ENCODE data around the gene CCR5AS.
A peak's percentile ranks its signal among the peaks of the same experiment; 100 is the strongest.

Gene CCR5AS

GRCh38 chr3:46410669-46411068 is 3.8 kb upstream of the CCR5AS start:
- Histone ChIP-seq H2AFZ (ENCODE audit: insufficient read depth, low read depth, low read length, poor library complexity, severe bottlenecking) (no peak overlapping the region), H3K4me1 (ENCODE audit: control insufficient read depth in 1 of 2, insufficient read depth in 2 of 2, low read length in 2 of 2) (peaks cover 26 to 38% of the 10 kb centered on the region in 2 donors), H3K27ac (ENCODE audit: low read depth in 1 of 2, low read length in 2 of 2) (no peak overlapping the region), H3K27me3 (ENCODE audit: control insufficient read depth in 2 of 2, insufficient read depth in 2 of 2, low read length in 2 of 2) (no peaks in the 10 kb centered on the region), H3K79me2 (ENCODE audit: insufficient read depth, low read length) (peaks cover 10% of the 10 kb centered on the region), H4K20me1 (ENCODE audit: insufficient read depth, low read length) (no peaks in the 10 kb centered on the region), H3K4me3 (replicated peaks in 1 of 3; ENCODE audit: low read depth in 2 of 3, low read length in 3 of 3) (no peak overlapping the region), H3K36me3 (replicated peaks in 1 of 2; ENCODE audit: control insufficient read depth in 1 of 2, insufficient read depth in 2 of 2, low read length in 2 of 2) (peaks cover 6 to 9% of the 10 kb centered on the region in 2 donors), H3K9ac (ENCODE audit: insufficient read depth, low read length, poor library complexity, severe bottlenecking) (no peak overlapping the region), H3K9me3 (replicated peaks in 1 of 2; ENCODE audit: control insufficient read depth in 1 of 2, insufficient read depth in 1 of 2, low read length in 2 of 2) (no peaks in the 10 kb centered on the region), H3K4me2 (replicated peaks; ENCODE audit: extremely low read depth, low read length, poor library complexity, severe bottlenecking) (no peak overlapping the region)
- no peak for TF ChIP-seq CTCF (IDR thresholded peaks at IDR 0.05)
- no peaks in the 10 kb centered on the region for H3K9me3 Mint-ChIP-seq
- intact Hi-C loops (cut with micrococcal nuclease) = no loop called here
- H3K36me3 Mint-ChIP-seq = peaks cover 21 to 24% of the 10 kb centered on the region in 2 donors
- no peak overlapping the region for H3K27ac Mint-ChIP-seq
- H3K4me3 Mint-ChIP-seq = peak overlapping the region in 1 of 2 donors; percentile 36
- DNase-seq = no peak
- peaks cover 0 to 8% (median 0%) of the 10 kb centered on the region in 3 donors for H3K27me3 Mint-ChIP-seq (ENCODE audit: low read depth in 3 of 3)
- WGBS (ENCODE audit: insufficient coverage) = 100% methylated on average over 1 of the region's 2 CpGs
- peaks cover 57% of the 10 kb centered on the region for H3K4me1 Mint-ChIP-seq

GRCh38 chr3:46409739-46410489 is 3.0 kb upstream of the CCR5AS start:
- no peaks in the 10 kb centered on the region for H3K27me3 ChIP-seq (ENCODE audit: control insufficient read depth in 2 of 2, insufficient read depth in 2 of 2, low read length in 2 of 2)
- H3K4me1 ChIP-seq (ENCODE audit: control insufficient read depth in 1 of 2, insufficient read depth in 2 of 2, low read length in 2 of 2) = peaks cover 34 to 46% of the 10 kb centered on the region in 2 donors
- DNase-seq = no peak
- Mint-ChIP-seq H3K36me3 (peaks cover 21 to 24% of the 10 kb centered on the region in 2 donors), H3K4me1 (peaks cover 64% of the 10 kb centered on the region), H3K27ac (peak overlapping the region in 2 of 7 donors; percentile 39 to 54), H3K4me3 (no peak overlapping the region), H3K27me3 (ENCODE audit: low read depth in 3 of 3) (peaks cover 0 to 8% (median 0%) of the 10 kb centered on the region in 3 donors), H3K9me3 (no peaks in the 10 kb centered on the region)
- no peak overlapping the region for H3K4me3 ChIP-seq (replicated peaks in 1 of 3; ENCODE audit: low read depth in 2 of 3, low read length in 3 of 3)
- no peak overlapping the region for H3K9ac ChIP-seq (ENCODE audit: insufficient read depth, low read length, poor library complexity, severe bottlenecking)
- H3K4me2 ChIP-seq (replicated peaks; ENCODE audit: extremely low read depth, low read length, poor library complexity, severe bottlenecking) = no peak overlapping the region
- H3K9me3 ChIP-seq (replicated peaks in 1 of 2; ENCODE audit: control insufficient read depth in 1 of 2, insufficient read depth in 1 of 2, low read length in 2 of 2) = no peaks in the 10 kb centered on the region
- H3K36me3 ChIP-seq (replicated peaks in 1 of 2; ENCODE audit: control insufficient read depth in 1 of 2, insufficient read depth in 2 of 2, low read length in 2 of 2) = peaks cover 6 to 9% of the 10 kb centered on the region in 2 donors
- H4K20me1 ChIP-seq (ENCODE audit: insufficient read depth, low read length) = no peaks in the 10 kb centered on the region
- WGBS (ENCODE audit: insufficient coverage) = 98% methylated on average over 8 of the region's 9 CpGs
- H3K27ac ChIP-seq (ENCODE audit: low read depth in 1 of 2, low read length in 2 of 2) = no peak overlapping the region
- no peak overlapping the region for H2AFZ ChIP-seq (ENCODE audit: insufficient read depth, low read depth, low read length, poor library complexity, severe bottlenecking)
- intact Hi-C loops (cut with micrococcal nuclease) = loop anchor here in 1 of 2 donors (5.0 to 10.0 kb wide), 3 partner anchors 43 to 1243 kb away; no protein-coding TSS in a partner anchor
- peaks cover 10% of the 10 kb centered on the region for H3K79me2 ChIP-seq (ENCODE audit: insufficient read depth, low read length)
- no peak for TF ChIP-seq CTCF (IDR thresholded peaks at IDR 0.05)

All from CD14-positive monocyte (primary cell).